Smooth muscle cell (in vitro differentiated cells): Measurements from ENCODE around the gene S100A2. TPM values are rescaled to one million over a fixed set of nuclear protein-coding genes. Genes with fewer than 3 reads are reported as not detected.

Source experiments
- DNase-seq: peaks from one replicate; lab custom pipeline; 2025; ENCODE audit not compliant: unreplicated experiment; lab: John Stamatoyannopoulos, UW
- H2AFZ ChIP-seq: fragments of 200-600 bp; sonication (generic); 2 replicates; pipeline ENCODE4 v1.6.0; 2016; ENCODE audit warnings: antibody characterized with exemption, low read depth, mild to moderate bottlenecking
- H3F3A ChIP-seq: fragments of 200-600 bp; sonication (generic); 2 replicates; pipeline ENCODE4 v1.6.0; 2017; ENCODE audit warnings: antibody characterized with exemption, low read depth
- H3K27ac ChIP-seq: fragments of 200-600 bp; sonication (generic); 2 replicates; pipeline ENCODE4 v1.5.1; 2016; ENCODE audit warnings: low read depth, mild to moderate bottlenecking
- H3K27me3 ChIP-seq: fragments of 200-600 bp; sonication (generic); 2 replicates; pipeline ENCODE4 v1.6.1; 2016; ENCODE audit warnings: low read depth, mild to moderate bottlenecking
- H3K36me3 ChIP-seq: fragments of 200-600 bp; sonication (generic); 2 replicates; pipeline ENCODE4 v1.5.1; 2016; ENCODE audit warnings: low read depth
- H3K4me1 ChIP-seq: fragments of 200-600 bp; sonication (generic); 2 replicates; pipeline ENCODE4 v1.5.1; 2016; ENCODE audit warnings: low read depth
- H3K4me2 ChIP-seq: fragments of 200-600 bp; sonication (generic); 2 replicates; pipeline ENCODE4 v1.6.0; 2016; ENCODE audit warnings: mild to moderate bottlenecking
- H3K4me3 ChIP-seq: fragments of 200-600 bp; sonication (generic); 2 replicates; pipeline ENCODE4 v1.5.1; 2016; ENCODE audit warnings: mild to moderate bottlenecking
- H3K79me2 ChIP-seq: fragments of 200-600 bp; sonication (generic); 2 replicates; pipeline ENCODE4 v1.6.0; 2016; ENCODE audit warnings: low read depth, mild to moderate bottlenecking
- H3K9ac ChIP-seq: fragments of 200-600 bp; sonication (generic); 2 replicates; pipeline ENCODE4 v1.6.0; 2016; ENCODE audit warnings: low read depth
- H3K9me3 ChIP-seq: fragments of 200-600 bp; sonication (generic); replicated peaks from 2 replicates; pipeline ENCODE4 v1.5.1; 2016; ENCODE audit warnings: low read depth
- H4K20me1 ChIP-seq: fragments of 200-600 bp; sonication (generic); 2 replicates; pipeline ENCODE4 v1.6.0; 2016; ENCODE audit warnings: low read depth
- WGBS: methylation state at CpG from one replicate; pipeline ENCODE4 v1.1.7; 2016; ENCODE audit warnings: low lambda C conversion rate; 5-methylcytosine and 5-hydroxymethylcytosine counted together
- polyA plus RNA-seq: library from polyadenylated mRNA; unstranded; fragments of >200 nt; fragmentation: Nextera tagmentation; extraction: Ambion mirVana; gene quantifications from 2 replicates; pipeline ENCODE4 v1.2.1, GENCODE V29; 2016
- total RNA-seq: library from RNA; depleted of rRNA; stranded (reverse); fragments of >200 nt; gene quantifications from 2 replicates; pipeline ENCODE4 v1.2.3, GENCODE V29; 2014
- TF ChIP-seq, protein P1 (sequence below): fragments of 200-600 bp; sonication (generic); IDR thresholded peaks from 2 replicates; pipeline ENCODE4 v1.5.1; 2017; ENCODE audit warnings: borderline replicate concordance, mild to moderate bottlenecking, antibody characterized with exemption; ENCODE audit not compliant: insufficient read depth, poor library complexity, severe bottlenecking

S100A2 gene
- total and polyA plus RNA-seq, 2 experiments from 2014 or later, result 7.3 to 16.6 TPM

DNA sequence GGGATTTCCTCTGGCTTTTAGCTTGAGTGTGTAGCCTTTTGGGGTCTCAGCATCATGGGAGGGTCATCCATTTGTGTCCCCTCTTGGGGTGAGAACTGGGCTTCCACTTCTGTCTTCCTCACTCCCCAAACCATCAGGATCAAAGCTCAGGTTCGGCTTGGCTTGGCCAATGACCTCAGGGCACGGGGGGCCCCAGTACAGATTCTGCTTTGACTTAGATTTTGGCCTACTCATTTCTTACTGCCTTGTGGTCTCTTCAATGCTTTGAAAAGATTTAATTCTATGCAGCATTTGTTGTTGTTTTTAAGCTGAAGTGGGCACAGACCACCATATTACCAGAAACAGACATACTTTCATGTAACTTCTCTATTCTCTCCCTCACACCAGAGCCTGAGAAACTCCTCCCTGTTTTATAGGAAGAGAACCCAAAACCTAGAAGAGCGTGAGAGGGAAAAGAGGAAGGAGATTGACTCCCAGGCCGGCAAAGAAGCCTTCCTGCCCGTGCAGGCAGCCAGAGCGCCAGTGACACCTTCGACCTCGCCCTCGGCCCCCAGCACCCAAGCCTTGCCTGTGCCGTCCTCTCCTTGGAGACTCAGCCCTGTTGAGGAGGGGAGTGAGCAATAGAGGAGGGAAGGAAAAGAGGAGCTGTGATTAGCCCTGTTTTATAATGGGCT is 14.7 kb downstream of the S100A2 start:
- Histone ChIP-seq H3K79me2 (no peaks in the 10 kb centered on the region), H3K4me1 (peaks cover 27% of the 10 kb centered on the region), H3K9ac (no peak overlapping the region), H3K36me3 (no peaks in the 10 kb centered on the region), H3K27me3 (no peaks in the 10 kb centered on the region), H2AFZ (no peak overlapping the region), H3K9me3 (no peaks in the 10 kb centered on the region), H3F3A (no peaks in the 10 kb centered on the region), H4K20me1 (no peaks in the 10 kb centered on the region), H3K27ac (peak overlapping the region; percentile 88), H3K4me2 (no peak overlapping the region), H3K4me3 (no peak overlapping the region)
- DNase-seq, result no peak
- 93% methylated on average over 10 of the region's 10 CpGs for WGBS
- TF ChIP-seq, protein P1, sequence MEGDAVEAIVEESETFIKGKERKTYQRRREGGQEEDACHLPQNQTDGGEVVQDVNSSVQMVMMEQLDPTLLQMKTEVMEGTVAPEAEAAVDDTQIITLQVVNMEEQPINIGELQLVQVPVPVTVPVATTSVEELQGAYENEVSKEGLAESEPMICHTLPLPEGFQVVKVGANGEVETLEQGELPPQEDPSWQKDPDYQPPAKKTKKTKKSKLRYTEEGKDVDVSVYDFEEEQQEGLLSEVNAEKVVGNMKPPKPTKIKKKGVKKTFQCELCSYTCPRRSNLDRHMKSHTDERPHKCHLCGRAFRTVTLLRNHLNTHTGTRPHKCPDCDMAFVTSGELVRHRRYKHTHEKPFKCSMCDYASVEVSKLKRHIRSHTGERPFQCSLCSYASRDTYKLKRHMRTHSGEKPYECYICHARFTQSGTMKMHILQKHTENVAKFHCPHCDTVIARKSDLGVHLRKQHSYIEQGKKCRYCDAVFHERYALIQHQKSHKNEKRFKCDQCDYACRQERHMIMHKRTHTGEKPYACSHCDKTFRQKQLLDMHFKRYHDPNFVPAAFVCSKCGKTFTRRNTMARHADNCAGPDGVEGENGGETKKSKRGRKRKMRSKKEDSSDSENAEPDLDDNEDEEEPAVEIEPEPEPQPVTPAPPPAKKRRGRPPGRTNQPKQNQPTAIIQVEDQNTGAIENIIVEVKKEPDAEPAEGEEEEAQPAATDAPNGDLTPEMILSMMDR, result no peak

DNA sequence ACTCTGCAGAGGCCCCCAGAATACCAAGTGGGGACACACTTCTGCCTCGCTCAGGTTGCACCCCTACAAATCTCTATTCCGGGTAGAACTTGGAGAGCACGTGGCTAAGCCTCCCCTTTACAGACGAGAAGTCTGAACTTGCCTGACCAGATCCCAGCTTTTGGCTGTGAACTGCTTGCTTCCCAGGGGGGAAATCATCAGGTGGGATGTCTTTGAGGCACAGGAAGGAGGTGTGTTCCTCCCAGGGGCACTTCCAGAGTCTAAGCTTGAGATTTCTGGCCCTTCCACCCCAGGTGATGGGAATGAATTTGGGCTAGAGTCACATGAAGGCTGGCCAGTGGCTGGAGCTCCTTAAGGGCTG is 15.3 kb downstream of the S100A2 start:
- H3F3A ChIP-seq, result no peaks in the 10 kb centered on the region
- H3K27me3 ChIP-seq, result no peaks in the 10 kb centered on the region
- no peaks in the 10 kb centered on the region for H3K36me3 ChIP-seq
- H3K4me1 ChIP-seq, result peaks cover 33% of the 10 kb centered on the region
- no peaks in the 10 kb centered on the region for H3K79me2 ChIP-seq
- H3K4me3 ChIP-seq, result no peak overlapping the region
- H3K4me2 ChIP-seq, result no peak overlapping the region
- peak overlapping the region; percentile 88 for H3K27ac ChIP-seq
- no peaks in the 10 kb centered on the region for H4K20me1 ChIP-seq
- no peak overlapping the region for H2AFZ ChIP-seq
- H3K9me3 ChIP-seq, result no peaks in the 10 kb centered on the region
- WGBS, result 74% methylated on average over 4 of the region's 4 CpGs
- H3K9ac ChIP-seq, result no peak overlapping the region
- no peak for DNase-seq
- TF ChIP-seq, protein P1, result no peak

DNA sequence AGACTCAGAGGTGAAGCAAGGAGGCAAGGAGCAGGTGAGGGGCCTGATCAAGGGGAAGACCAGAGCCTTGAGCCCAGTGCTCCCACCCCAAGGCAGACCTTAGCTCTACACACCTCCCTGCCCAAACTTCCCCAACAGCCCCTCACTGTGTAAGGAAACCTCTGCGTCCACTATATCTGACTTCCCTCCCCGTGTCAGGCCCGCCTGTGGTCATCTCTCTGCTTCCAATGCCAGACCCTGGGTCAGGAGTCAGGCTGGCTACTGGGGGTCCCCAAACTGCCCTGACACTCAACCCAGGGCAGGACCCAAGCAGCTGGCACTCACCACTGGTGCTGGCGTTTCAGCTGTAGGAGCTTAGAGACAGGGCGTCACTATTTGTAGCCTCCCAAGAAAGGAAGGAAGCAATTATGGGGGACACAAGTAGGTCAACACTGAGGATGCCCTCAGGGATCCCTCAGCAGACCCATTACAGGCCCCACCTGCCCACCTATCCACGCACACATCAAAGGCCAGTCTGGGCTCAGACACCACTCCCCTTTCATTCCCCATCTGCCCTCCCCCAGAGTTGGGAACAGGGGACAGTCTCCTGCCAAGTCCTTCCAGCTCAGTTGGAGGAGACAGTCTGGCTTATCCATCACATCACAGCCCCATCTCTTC is 15.8 kb downstream of the S100A2 start:
- no peaks in the 10 kb centered on the region for H3F3A ChIP-seq
- 85% methylated on average over 6 of the region's 6 CpGs for WGBS
- no peak overlapping the region for H2AFZ ChIP-seq
- H3K9me3 ChIP-seq, result no peaks in the 10 kb centered on the region
- TF ChIP-seq, protein P1, result no peak
- H3K4me1 ChIP-seq, result peaks cover 35% of the 10 kb centered on the region
- H3K4me2 ChIP-seq, result peak overlapping the region; percentile 11
- no peaks in the 10 kb centered on the region for H3K79me2 ChIP-seq
- H3K4me3 ChIP-seq, result no peak overlapping the region
- H3K27ac ChIP-seq, result peak overlapping the region; percentile 88
- H3K9ac ChIP-seq, result no peak overlapping the region
- DNase-seq, result no peak
- H3K27me3 ChIP-seq, result no peaks in the 10 kb centered on the region
- no peaks in the 10 kb centered on the region for H3K36me3 ChIP-seq
- H4K20me1 ChIP-seq, result no peaks in the 10 kb centered on the region
